ENCODE results near the gene IL13.
"Not testable (repeated sequence)": the region's sequence is repeated elsewhere in the genome, so short reads cannot be mapped to it uniquely, and the experiment has no call there.

IL13 gene

DNA sequence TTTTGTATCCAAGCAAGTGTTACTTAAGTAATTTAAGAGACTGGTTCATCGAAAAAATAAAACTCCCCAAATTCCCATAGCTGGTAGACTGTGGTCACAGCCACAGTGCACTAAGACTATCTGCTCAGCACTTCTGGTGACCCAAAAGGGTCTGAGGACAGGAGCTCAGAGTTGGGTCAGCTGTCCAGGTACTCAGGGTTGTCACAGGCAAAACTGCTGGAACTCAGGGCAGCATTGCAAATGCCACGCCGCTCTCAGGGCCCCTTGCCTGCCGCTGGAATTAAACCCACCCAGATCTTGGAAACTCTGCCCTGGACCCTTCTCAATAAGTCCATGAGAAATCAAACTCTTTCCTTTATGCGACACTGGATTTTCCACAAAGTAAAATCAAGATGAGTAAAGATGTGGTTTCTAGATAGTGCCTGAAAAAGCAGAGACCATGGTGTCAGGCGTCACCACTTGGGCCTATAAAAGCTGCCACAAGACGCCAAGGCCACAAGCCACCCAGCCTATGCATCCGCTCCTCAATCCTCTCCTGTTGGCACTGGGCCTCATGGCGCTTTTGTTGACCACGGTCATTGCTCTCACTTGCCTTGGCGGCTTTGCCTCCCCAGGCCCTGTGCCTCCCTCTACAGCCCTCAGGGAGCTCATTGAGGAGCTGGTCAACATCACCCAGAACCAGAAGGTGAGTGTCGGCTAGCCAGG is at the start of gene IL13:
Gene IL13, plus strand, starts transcription at position 498 of the 705 bp plus-strand sequence. Its CDS starts 14 bp downstream, at position 512.
- DNase-seq: no peak

GRCh38 chr5:132611965-132612364 is 46.0 kb upstream of the IL13 start:
- no peak for DNase-seq

DNA sequence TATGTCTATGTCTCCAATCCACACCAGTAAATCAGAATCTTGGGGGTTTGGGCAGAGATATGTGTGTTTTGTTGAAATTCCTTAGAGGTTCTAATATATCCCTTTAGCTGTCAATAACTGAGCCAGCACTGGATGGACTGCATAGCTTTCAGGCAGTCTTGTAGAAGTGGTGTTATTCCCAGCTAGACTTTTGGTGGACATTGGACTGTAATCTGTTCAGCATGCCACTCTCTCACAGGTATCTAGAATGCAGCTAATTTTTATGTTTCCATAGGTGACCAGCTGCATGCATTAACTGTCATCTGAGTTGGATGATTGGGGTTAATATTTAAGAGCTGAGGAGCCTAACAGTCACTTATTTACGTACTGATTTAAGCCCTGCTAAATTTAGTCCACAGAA is 45.1 kb upstream of the IL13 start:
- no peak for DNase-seq

- no peak for DNase-seq
Measured at GRCh38 chr5:132621699-132622098, 36.3 kb upstream of the IL13 start.

GRCh38 chr5:132622608-132623007 is 35.4 kb upstream of the IL13 start:
- DNase-seq: no peak

DNA sequence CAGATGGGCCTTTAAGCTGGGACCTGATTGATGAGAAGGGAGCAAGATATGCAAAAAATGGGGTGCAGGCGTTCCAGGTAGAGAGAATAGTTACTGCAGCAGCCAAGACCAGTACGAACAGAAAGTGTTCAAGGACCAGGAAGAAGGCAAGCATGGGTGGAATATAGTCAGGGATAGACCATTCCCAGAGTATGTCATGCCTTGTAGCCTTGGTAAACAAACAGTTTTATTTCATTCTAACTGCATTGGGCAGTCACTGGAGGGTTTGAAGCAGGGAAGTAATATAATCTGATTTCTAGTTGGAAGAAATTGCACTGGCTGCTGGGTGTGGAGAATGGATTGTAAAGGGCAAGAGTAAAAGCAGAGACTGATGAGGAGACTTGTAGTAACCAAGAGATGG is 30.5 kb upstream of the IL13 start:
- DNase-seq: no peak

DNA sequence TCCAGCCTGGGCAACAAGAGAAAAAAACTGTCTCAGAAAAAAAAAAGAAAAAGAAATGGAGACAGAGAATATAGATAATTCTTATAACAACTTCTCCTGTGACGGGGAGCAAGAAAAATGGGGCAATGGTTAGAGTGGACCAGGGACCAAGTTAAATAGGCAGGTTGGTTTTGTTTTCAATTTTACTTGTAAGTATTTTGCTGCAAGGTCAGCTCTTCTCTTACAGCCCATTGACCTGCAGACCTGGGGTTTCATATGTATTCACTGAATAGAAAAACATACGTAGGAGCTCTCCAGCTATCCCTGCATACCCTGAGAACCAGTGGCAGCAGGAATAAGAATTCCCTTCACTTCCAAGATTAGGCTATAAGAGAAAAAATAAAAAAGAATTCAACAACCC is 29.2 kb upstream of the IL13 start:
- DNase-seq: no peak

DNA sequence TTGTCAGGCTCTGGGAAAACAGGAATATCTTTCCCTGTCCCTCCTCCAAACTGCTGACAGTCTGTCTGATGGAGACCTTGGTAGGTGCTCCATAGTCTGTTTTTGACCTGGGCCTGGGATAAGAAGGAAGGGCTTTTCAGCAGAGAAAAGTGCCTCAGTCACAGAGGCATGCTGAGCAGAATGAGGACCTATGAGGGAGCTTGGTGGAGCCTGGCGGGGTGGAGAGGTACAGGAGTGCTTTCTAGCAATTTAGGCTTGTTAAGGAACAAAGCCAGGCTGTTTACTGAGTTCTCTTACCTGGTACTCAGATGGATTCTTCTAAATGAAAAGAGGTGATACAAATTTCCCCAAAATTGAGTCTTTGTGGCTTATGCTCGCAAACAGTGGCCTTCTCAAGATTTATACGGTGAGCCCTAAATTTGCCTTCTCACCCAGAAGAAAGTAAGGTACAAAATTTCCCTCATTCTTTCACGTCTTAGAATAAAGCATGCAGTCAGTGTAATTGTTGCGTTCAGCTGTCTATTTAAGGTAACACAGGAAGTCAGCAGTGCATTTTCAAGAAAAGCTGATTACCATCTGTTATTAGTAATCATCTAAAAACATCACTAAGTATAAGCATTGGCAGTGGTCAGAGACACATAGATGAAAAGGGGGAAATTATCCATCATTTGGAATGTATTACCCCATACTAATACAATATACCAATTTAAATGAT is 28.6 kb upstream of the IL13 start:
- DNase-seq: no peak

- not testable (repeated sequence) for DNase-seq
Measured at GRCh38 chr5:132633587-132633986, 24.4 kb upstream of the IL13 start.

DNA sequence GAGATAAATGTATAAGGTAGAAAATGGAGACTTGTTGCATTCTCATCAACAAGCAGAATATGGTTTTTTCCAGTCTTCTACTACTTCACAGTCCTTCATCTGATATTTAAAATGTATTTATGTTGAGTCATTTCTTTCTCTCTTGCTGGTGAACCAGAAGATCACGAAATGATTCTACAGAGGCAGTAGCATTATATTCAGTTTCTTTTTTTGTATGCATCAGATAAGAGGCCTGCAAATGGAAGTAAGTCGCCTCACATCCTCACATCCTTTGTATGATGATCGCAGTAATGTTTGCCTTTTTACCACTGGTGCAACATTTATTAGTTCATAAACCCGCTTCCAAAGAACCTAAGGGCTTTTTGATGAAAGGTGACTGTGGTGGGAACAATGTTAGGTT is 22.1 kb upstream of the IL13 start:
- no peak for DNase-seq

- DNase-seq: no peak
Measured at GRCh38 chr5:132637241-132637640, 20.7 kb upstream of the IL13 start.

GRCh38 chr5:132639706-132640130 is 18.3 kb upstream of the IL13 start:
- no peak for DNase-seq

DNA sequence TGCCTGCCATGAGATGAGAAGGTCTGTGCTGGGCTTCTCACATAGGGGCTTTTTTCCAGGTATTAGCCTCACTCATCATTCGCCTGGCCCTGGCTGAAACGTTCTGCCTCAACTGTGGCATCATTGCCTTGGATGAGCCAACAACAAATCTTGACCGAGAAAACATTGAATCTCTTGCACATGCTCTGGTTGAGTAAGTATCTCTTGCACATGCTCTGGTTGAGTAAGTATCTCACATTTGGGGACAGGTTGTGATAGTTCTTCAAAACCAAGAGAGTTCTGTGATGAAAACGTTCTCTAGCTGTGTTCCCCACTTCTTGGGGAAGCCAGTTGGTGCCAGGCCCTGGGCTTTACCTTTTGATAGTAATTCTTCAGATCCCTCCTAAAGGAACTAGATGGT is 17.4 kb upstream of the IL13 start:
- DNase-seq: no peak

- no peak for DNase-seq
Measured at GRCh38 chr5:132641241-132641723, 16.7 kb upstream of the IL13 start.

DNA sequence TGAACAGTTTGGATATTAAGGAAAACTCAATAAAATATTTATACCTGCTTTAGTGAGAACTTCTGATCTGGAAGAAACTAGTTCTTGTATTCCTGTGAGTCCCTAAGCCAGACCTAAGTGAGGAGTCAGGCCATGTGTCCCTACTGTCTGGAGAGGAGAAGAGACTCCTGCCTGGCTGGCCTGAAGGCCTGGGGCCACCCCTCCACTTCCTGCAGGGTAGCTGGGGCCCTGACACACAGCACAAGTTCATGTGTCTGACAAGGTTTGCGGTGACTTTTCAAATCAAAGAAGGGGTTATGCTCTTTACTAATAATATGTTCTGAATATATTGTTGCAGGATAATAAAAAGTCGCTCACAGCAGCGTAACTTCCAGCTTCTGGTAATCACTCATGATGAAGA is 16.1 kb upstream of the IL13 start:
- DNase-seq: no peak

- DNase-seq: no peak
Measured at GRCh38 chr5:132644177-132644576, 13.8 kb upstream of the IL13 start.

- no peak for DNase-seq
Measured at GRCh38 chr5:132646583-132647266, 11.2 kb upstream of the IL13 start.

DNA sequence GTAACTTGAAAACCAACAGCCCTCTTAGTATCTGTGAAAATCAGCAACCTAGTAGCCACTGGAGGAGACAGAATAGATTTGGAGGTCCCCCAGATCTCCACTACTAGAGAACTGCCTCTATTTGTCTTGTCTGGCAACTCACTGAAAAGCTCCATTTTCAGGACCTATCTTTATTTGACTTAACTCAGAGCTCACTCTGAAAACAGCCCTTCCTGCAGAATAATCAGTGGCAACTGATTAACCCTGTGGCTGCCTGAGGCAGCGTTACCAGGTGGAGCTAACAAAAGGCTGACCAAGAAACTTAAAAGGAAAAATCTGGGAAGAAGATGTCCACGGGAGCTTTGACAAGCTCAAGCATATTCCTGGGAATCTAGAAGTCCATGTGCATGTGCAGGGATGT is 10.5 kb upstream of the IL13 start:
- no peak for DNase-seq

GRCh38 chr5:132648355-132648754 is 9.6 kb upstream of the IL13 start:
- DNase-seq: no peak

DNA sequence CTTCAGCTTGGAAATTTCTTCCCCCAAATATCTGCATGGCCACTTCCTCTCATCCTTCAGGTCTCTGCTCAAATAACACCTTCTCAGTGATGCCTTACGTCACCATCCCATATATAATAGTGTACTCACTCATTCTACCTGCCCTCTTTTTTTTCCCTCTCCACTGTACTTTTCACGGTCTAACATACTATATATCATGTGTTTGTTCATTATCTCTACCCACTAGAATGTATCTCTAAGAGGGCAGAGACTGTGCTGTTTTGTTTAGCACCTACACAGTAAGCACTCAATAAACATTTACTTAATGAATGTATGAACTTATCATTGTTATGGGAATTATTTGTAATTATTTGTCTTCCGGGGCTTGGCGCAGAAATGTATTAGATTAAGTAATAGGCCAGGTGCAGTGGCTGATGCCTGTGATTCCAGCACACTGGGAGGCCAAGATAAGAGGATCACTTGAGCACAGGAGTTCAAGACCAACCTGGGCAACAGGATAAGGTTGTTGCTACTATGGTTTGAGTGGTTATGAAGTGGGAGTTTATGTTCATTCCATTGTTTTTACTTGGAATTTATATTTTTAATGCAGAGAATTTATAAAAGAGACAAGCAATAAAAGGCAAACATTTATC is 6.0 kb upstream of the IL13 start:
- no peak for DNase-seq

DNA sequence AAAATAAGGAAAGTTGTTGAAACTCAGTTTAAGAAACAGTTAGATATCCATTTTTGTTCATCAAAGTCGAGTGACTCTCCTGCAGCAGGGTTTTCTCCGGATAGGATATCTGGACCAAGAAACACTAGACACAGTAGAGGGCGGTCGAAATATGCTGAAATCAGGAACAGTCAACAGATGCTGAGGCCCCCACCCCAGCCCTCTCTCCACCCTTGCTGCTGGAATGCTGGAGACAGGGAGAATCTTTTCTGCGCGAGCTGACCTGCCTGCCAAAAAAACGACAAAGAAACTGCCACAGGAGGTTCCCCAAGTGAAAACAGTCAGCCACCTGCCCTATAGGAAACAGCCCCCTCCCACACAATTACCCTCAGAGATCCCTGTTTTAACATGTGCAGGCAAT is 4.3 kb upstream of the IL13 start:
- DNase-seq: no peak

DNA sequence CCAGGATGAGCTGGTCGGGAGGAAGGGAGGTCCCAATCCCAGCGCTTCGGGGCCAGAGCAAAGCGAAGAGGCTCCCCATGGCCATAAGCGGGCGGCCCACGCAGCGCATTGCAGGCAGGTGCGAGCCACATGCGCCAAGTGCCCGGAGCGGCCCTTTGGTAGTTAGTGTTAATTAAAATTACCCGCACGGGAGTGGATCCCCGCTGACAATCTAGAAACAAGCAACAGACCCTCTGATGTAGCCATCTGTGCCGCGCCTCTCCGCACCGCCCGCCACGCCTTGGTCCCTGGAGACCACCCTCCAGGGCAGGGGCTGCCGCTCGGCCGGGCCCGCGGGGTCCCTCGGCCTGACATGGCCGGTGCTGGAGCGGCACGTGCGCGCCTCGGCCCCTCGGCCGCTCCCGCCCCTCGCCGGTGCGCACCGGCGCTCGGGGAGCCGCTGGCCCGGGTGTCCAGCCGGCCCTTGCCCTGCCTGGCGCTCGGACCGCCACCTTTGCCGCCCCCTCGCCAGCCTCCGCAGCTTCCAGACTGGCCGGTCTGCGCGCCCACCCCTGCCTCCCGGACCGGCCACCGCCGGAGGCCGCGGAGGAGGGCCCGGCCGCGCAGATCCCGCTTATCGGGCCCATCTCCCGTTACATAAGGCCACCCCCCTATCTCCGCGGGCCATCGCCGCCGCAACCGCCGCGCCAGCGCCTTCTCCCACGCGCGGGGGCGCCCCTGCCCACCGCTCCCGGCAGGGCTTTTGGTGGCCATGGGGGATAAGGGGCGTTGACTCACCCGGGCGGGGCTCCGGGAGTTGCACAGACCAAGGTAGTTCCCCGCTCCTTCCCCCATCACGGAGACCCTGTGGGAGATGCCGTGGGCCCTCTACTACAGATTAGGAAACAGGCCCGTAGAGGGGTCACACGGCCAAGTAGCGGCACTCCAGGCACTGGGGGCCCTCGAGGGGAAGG is 1.9 kb upstream of the IL13 start:
- no peak for DNase-seq

All from activated CD4-positive, alpha-beta T cell treated with anti-CD3 and anti-CD28 coated beads for 1 hour (primary cell).